Measurements from ENCODE around the gene COL23A1.

- TF ChIP-seq CTCF (IDR thresholded peaks at IDR 0.05; ENCODE audit: poor library complexity) (no peak), EZH2phosphoT487 (IDR thresholded peaks at IDR 0.05; ENCODE audit: low read depth, severe bottlenecking, unreplicated experiment) (no peak)
These were observed 224.4 kb downstream of the COL23A1 start for GRCh38 chr5:178365501-178366440.

All from hepatocyte (in vitro differentiated cells).